ENCODE measurements around the gene ENKD1.

GRCh38 chr16:67648088-67648763 lies 18.3 kb downstream of the ENKD1 start:
- TF ChIP-seq CTCF (IDR thresholded peaks at IDR 0.05): no peak
- no peak for TF ChIP-seq POLR2AphosphoS5 (IDR thresholded peaks at IDR 0.05)
- no peak for TF ChIP-seq POLR2A (IDR thresholded peaks at IDR 0.05)
- no peak for TF ChIP-seq EP300 (IDR thresholded peaks at IDR 0.05)

Data from upper lobe of left lung (tissue), 4 donors.